Measurements from ENCODE around the gene SYCP2.

The SYCP2 gene

GRCh38 chr20:59821201-59821600 is 112.2 kb downstream of the SYCP2 start:
- TF ChIP-seq CTCF (IDR thresholded peaks at IDR 0.05; ENCODE audit: extremely low read depth, insufficient read depth, missing control alignments): no peak
- no peak for DNase-seq (ENCODE audit: low spot score)
- in situ Hi-C loops (cut with MboI; ENCODE audit: low pct_unique_long_range_greater_than_20kb, low sequenced_read_pairs, unreplicated experiment): no loop called here

GRCh38 chr20:59820204-59821041 is 113.0 kb downstream of the SYCP2 start:
- TF ChIP-seq CTCF (IDR thresholded peaks at IDR 0.05; ENCODE audit: extremely low read depth, insufficient read depth, missing control alignments): no peak
- DNase-seq (ENCODE audit: low spot score): no peak
- in situ Hi-C loops (cut with MboI; ENCODE audit: low pct_unique_long_range_greater_than_20kb, low sequenced_read_pairs, unreplicated experiment): no loop called here

DNA sequence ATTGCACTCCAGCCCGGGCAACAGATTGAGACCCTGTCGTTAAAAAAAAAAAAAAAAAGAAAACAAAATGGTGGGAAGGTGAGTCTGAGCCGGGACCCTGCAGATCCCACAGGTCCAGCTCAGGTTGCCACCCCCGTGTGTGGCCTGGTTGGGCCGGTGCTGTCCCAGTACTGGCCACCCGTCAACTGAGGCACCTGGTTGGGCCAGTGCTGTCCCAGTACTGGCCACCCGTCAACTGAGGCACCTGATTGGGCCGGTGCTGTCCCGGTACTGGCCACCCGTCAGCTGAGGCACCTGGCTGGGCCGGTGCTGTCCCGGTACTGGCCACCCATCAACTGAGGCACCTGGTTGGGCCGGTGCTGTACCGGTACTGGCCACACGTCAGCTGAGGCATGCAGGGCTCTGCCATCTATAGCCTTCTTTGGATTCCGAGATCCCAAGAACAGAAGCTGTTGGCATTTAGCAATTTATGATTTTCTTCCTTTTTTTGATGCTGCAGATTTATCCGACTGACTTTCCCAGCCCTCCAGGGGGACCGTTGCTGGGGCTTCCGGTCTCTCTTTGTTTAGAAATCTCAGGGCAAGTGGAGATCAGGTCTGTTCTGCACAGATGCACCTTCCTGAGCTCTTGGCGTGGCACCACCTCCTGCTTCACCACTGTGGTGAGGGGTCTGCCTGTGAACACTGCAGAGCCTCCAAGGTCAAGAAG is 113.8 kb downstream of the SYCP2 start:
- no peak for TF ChIP-seq CTCF (IDR thresholded peaks at IDR 0.05; ENCODE audit: extremely low read depth, insufficient read depth, missing control alignments)
- no peak for DNase-seq (ENCODE audit: low spot score)
- in situ Hi-C loops (cut with MboI; ENCODE audit: low pct_unique_long_range_greater_than_20kb, low sequenced_read_pairs, unreplicated experiment): no loop called here

GRCh38 chr20:59818911-59819310 is 114.5 kb downstream of the SYCP2 start:
- in situ Hi-C loops (cut with MboI; ENCODE audit: low pct_unique_long_range_greater_than_20kb, low sequenced_read_pairs, unreplicated experiment): no loop called here
- DNase-seq (ENCODE audit: low spot score): no peak
- TF ChIP-seq CTCF (IDR thresholded peaks at IDR 0.05; ENCODE audit: extremely low read depth, insufficient read depth, missing control alignments): no peak

DNA sequence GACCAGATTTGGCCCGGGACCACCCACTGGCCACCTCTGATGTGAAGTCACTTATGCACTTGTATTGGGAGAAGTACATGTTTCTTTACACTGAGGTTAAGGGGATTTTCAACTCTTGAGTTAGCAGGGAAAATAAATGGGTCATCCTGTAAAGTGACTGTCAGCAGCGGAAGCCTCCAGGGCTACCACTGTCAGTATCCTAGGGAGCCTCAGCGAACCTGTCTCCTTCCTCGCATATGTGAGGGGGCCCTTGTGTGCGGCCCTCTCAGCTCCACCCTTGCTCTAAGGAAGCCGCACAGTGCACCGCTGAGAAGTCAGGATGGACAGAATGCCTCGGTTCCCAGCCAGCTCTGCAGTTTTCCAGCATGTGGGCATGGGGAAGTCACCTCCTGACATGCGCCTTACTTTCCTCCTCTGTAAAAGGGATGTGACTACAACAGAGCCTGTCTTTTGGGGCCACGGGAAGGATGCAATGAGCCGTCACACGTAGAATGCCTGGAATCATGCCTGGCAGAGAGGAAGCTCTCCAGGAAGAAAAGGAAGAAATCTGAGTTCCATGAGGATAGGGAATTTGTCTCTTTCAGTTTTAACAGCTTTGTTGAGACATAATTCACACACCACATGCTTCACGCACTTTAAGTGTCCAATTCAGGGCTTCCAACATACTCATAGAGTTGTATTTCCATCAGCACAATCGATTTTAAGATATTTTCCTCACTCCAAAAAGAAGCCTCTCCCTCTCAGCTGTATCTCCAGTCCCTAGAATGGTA is 115.4 kb downstream of the SYCP2 start:
- TF ChIP-seq CTCF (IDR thresholded peaks at IDR 0.05; ENCODE audit: extremely low read depth, insufficient read depth, missing control alignments): no peak
- in situ Hi-C loops (cut with MboI; ENCODE audit: low pct_unique_long_range_greater_than_20kb, low sequenced_read_pairs, unreplicated experiment): no loop called here
- no peak for DNase-seq (ENCODE audit: low spot score)

GRCh38 chr20:59817406-59817805 is 116.0 kb downstream of the SYCP2 start:
- no peak for TF ChIP-seq CTCF (IDR thresholded peaks at IDR 0.05; ENCODE audit: extremely low read depth, insufficient read depth, missing control alignments)
- in situ Hi-C loops (cut with MboI; ENCODE audit: low pct_unique_long_range_greater_than_20kb, low sequenced_read_pairs, unreplicated experiment): no loop called here

More at GRCh38 chr20:59817406-59817805, 116.0 kb downstream of the SYCP2 start:
- DNase-seq (ENCODE audit: low spot score): no peak
